GM23338 (cell line): ENCODE results near the gene MTARC2. TPM values are rescaled to one million over a fixed set of nuclear protein-coding genes. Genes with fewer than 3 reads are reported as not detected.

Source experiments
- ATAC-seq: fragments of 200-7000 bp; cut with Tn5 transposase; 3 replicates; pipeline ENCODE4 v1.9.1; 2020
- DNase-seq: peaks from one replicate; pipeline ENCODE4 v3.0.0-alpha.2; 2015; ENCODE audit warnings: low spot score
- H2AFZ ChIP-seq: fragments of 200-600 bp; sonication (generic); 2 replicates; pipeline ENCODE4 v1.8.0; 2016; ENCODE audit warnings: antibody characterized with exemption, mild to moderate bottlenecking, moderate library complexity
- H3F3A ChIP-seq: fragments of 200-600 bp; sonication (generic); replicated peaks from 2 replicates; pipeline ENCODE4 v1.8.0; 2017; ENCODE audit warnings: antibody characterized with exemption, mixed run types, low read depth
- H3K27ac ChIP-seq: fragments of 200-600 bp; sonication (generic); 2 replicates; pipeline ENCODE4 v1.6.1; 2016; ENCODE audit warnings: low read depth
- H3K27me3 ChIP-seq: fragments of 200-600 bp; sonication (generic); 2 replicates; pipeline ENCODE4 v1.8.0; 2016; ENCODE audit warnings: mild to moderate bottlenecking, mixed run types, moderate library complexity; ENCODE audit not compliant: insufficient read depth
- H3K36me3 ChIP-seq: fragments of 200-600 bp; sonication (generic); 2 replicates; pipeline ENCODE4 v1.8.0; 2016; ENCODE audit warnings: mild to moderate bottlenecking; ENCODE audit not compliant: insufficient read depth
- H3K4me1 ChIP-seq: fragments of 200-600 bp; sonication (generic); 2 replicates; pipeline ENCODE4 v1.8.0; 2016; ENCODE audit warnings: mild to moderate bottlenecking, moderate library complexity; ENCODE audit not compliant: insufficient read depth
- H3K4me2 ChIP-seq: fragments of 200-600 bp; sonication (generic); 2 replicates; pipeline ENCODE4 v1.7.1; 2017; ENCODE audit warnings: mixed run types
- H3K4me3 ChIP-seq: fragments of 200-600 bp; sonication (generic); 2 replicates; pipeline ENCODE4 v1.6.1; 2016; ENCODE audit warnings: mixed run types
- H3K79me2 ChIP-seq: fragments of 200-600 bp; sonication (generic); replicated peaks from 2 replicates; pipeline ENCODE4 v1.8.0; 2017; ENCODE audit warnings: mild to moderate bottlenecking; ENCODE audit not compliant: insufficient read depth
- H3K9me2 ChIP-seq: fragments of 200-600 bp; sonication (generic); 2 replicates; pipeline ENCODE4 v1.8.0; 2017; ENCODE audit not compliant: insufficient read depth
- H4K20me1 ChIP-seq: fragments of 200-600 bp; sonication (generic); replicated peaks from 2 replicates; pipeline ENCODE4 v1.8.0; 2017; ENCODE audit warnings: mild to moderate bottlenecking; ENCODE audit not compliant: insufficient read depth
- H3K27ac Mint-ChIP-seq: 2 replicates; pipeline ENCODE4 v1.8.0; 2020; ENCODE audit warnings: inconsistent platforms, mild to moderate bottlenecking, moderate library complexity, mixed read lengths
- H3K27me3 Mint-ChIP-seq: 3 replicates; pipeline ENCODE4 v1.8.0; 2022; ENCODE audit warnings: low read depth, mild to moderate bottlenecking, moderate library complexity, mixed read lengths, inconsistent platforms; ENCODE audit not compliant: insufficient read depth, poor library complexity
- H3K36me3 Mint-ChIP-seq: 3 replicates; pipeline ENCODE4 v1.8.0; 2021; ENCODE audit warnings: low read depth, mild to moderate bottlenecking, inconsistent platforms, moderate library complexity, mixed read lengths
- H3K4me1 Mint-ChIP-seq: 3 replicates; pipeline ENCODE4 v1.8.0; 2020; ENCODE audit warnings: mild to moderate bottlenecking, inconsistent platforms, mixed read lengths
- H3K4me3 Mint-ChIP-seq: 3 replicates; pipeline ENCODE4 v1.8.0; 2021; ENCODE audit warnings: moderate library complexity, mild to moderate bottlenecking, inconsistent platforms, mixed read lengths
- H3K9me3 Mint-ChIP-seq: 3 replicates; pipeline ENCODE4 v1.8.0; 2020; ENCODE audit warnings: moderate library complexity, mild to moderate bottlenecking, inconsistent platforms, mixed read lengths
- CREB1 ChIP-seq: fragments of 250-450 bp; sonication (Bioruptor Pico); IDR thresholded peaks from 2 replicates; pipeline ENCODE4 v1.5.0; 2020; ENCODE audit warnings: low read depth, mild to moderate bottlenecking, moderate library complexity
- EZH2phosphoT487 ChIP-seq: fragments of 200-600 bp; sonication (generic); IDR thresholded peaks from one replicate; pipeline ENCODE4 v1.8.1; 2018; ENCODE audit warnings: antibody characterized with exemption; ENCODE audit not compliant: unreplicated experiment
- ZNF114 ChIP-seq: fragments of 250-450 bp; sonication (Bioruptor Pico); IDR thresholded peaks from 2 replicates; pipeline ENCODE4 v1.5.0; 2020; ENCODE audit warnings: mild to moderate bottlenecking, moderate library complexity
- polyA plus RNA-seq: library from polyadenylated mRNA; unstranded; fragments of >200 nt; fragmentation: Nextera tagmentation; extraction: Ambion mirVana; gene quantifications from 2 replicates; pipeline ENCODE4 v1.2.1, GENCODE V29; 2016
- total RNA-seq: library from RNA; depleted of rRNA; stranded (reverse); fragments of >200 nt; shearing (Covaris generic); gene quantifications from 2 replicates; pipeline ENCODE4 v1.2.3, GENCODE V29; 2014
- TF ChIP-seq, protein P1 (sequence below): fragments of 250-450 bp; sonication (Bioruptor Pico); IDR thresholded peaks from 2 replicates; pipeline ENCODE4 v1.5.0; 2020; ENCODE audit warnings: mild to moderate bottlenecking, moderate library complexity
- TF ChIP-seq, protein P2 (sequence below): IDR thresholded peaks from 2 replicates; pipeline ENCODE4 v1.6.1; 2016; ENCODE audit warnings: antibody characterized with exemption

The MTARC2 gene
- total and polyA plus RNA-seq, 2 experiments from 2014 or later: 4.1 to 8.0 TPM

DNA sequence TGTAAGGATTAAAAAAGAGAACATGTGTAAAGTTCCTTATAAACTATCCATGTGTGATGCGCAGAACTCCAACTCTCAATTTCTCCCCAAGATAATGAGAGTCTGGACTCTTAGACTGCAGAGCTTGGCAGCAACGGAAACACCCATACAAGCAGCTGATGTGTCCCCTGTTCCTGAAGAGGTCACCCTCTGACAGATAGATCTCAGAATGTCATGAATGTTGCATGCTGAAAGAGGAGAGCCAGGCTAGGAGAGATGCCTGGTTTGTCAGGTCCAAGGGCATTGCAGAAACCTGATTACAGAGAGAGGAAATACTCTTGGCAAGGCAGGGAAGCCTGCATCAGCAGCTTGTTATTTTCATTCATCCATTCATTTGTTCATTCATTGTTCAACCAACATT is 62.8 kb downstream of the MTARC2 start:
- Mint-ChIP-seq H3K27me3 (peaks cover 11% of the 10 kb centered on the region), H3K36me3 (peaks cover 50% of the 10 kb centered on the region), H3K4me1 (peaks cover 14% of the 10 kb centered on the region; the same call in 2 of the 3 replicates), H3K9me3 (no peaks in the 10 kb centered on the region), H3K27ac (no peak overlapping the region), H3K4me3 (no peak overlapping the region)
- H3K27me3 ChIP-seq: no peaks in the 10 kb centered on the region
- H3F3A ChIP-seq: no peaks in the 10 kb centered on the region
- no peaks in the 10 kb centered on the region for H3K9me2 ChIP-seq
- H3K36me3 ChIP-seq: peaks cover 10% of the 10 kb centered on the region
- DNase-seq (no peak), ATAC-seq (no peak)
- peaks cover 4% of the 10 kb centered on the region; the same call in 1 of the 2 replicates for H4K20me1 ChIP-seq
- no peak overlapping the region for H3K4me3 ChIP-seq
- TF ChIP-seq EZH2phosphoT487: no peak
- TF ChIP-seq, protein P1, sequence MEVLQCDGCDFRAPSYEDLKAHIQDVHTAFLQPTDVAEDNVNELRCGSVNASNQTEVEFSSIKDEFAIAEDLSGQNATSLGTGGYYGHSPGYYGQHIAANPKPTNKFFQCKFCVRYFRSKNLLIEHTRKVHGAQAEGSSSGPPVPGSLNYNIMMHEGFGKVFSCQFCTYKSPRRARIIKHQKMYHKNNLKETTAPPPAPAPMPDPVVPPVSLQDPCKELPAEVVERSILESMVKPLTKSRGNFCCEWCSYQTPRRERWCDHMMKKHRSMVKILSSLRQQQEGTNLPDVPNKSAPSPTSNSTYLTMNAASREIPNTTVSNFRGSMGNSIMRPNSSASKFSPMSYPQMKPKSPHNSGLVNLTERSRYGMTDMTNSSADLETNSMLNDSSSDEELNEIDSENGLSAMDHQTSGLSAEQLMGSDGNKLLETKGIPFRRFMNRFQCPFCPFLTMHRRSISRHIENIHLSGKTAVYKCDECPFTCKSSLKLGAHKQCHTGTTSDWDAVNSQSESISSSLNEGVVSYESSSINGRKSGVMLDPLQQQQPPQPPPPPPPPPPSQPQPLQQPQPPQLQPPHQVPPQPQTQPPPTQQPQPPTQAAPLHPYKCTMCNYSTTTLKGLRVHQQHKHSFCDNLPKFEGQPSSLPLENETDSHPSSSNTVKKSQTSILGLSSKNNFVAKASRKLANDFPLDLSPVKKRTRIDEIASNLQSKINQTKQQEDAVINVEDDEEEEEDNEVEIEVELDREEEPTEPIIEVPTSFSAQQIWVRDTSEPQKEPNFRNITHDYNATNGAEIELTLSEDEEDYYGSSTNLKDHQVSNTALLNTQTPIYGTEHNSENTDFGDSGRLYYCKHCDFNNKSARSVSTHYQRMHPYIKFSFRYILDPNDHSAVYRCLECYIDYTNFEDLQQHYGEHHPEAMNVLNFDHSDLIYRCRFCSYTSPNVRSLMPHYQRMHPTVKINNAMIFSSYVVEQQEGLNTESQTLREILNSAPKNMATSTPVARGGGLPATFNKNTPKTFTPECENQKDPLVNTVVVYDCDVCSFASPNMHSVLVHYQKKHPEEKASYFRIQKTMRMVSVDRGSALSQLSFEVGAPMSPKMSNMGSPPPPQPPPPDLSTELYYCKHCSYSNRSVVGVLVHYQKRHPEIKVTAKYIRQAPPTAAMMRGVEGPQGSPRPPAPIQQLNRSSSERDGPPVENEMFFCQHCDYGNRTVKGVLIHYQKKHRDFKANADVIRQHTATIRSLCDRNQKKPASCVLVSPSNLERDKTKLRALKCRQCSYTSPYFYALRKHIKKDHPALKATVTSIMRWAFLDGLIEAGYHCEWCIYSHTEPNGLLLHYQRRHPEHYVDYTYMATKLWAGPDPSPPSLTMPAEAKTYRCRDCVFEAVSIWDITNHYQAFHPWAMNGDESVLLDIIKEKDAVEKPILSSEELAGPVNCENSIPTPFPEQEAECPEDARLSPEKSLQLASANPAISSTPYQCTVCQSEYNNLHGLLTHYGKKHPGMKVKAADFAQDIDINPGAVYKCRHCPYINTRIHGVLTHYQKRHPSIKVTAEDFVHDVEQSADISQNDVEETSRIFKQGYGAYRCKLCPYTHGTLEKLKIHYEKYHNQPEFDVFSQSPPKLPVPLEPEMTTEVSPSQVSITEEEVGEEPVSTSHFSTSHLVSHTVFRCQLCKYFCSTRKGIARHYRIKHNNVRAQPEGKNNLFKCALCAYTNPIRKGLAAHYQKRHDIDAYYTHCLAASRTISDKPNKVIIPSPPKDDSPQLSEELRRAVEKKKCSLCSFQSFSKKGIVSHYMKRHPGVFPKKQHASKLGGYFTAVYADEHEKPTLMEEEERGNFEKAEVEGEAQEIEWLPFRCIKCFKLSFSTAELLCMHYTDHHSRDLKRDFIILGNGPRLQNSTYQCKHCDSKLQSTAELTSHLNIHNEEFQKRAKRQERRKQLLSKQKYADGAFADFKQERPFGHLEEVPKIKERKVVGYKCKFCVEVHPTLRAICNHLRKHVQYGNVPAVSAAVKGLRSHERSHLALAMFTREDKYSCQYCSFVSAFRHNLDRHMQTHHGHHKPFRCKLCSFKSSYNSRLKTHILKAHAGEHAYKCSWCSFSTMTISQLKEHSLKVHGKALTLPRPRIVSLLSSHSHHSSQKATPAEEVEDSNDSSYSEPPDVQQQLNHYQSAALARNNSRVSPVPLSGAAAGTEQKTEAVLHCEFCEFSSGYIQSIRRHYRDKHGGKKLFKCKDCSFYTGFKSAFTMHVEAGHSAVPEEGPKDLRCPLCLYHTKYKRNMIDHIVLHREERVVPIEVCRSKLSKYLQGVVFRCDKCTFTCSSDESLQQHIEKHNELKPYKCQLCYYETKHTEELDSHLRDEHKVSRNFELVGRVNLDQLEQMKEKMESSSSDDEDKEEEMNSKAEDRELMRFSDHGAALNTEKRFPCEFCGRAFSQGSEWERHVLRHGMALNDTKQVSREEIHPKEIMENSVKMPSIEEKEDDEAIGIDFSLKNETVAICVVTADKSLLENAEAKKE (CRISPR knock-in tag): no peak
- TF ChIP-seq ZNF114 (CRISPR knock-in tag): no peak
- no peak for TF ChIP-seq CREB1 (CRISPR knock-in tag)
- TF ChIP-seq, protein P2, sequence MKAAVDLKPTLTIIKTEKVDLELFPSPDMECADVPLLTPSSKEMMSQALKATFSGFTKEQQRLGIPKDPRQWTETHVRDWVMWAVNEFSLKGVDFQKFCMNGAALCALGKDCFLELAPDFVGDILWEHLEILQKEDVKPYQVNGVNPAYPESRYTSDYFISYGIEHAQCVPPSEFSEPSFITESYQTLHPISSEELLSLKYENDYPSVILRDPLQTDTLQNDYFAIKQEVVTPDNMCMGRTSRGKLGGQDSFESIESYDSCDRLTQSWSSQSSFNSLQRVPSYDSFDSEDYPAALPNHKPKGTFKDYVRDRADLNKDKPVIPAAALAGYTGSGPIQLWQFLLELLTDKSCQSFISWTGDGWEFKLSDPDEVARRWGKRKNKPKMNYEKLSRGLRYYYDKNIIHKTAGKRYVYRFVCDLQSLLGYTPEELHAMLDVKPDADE: no peak
- 0 out of 2 replicates have a peak, but pooled peaks cover 3% of the 10 kb centered on the region for H3K4me1 ChIP-seq
- no peak overlapping the region for H3K4me2 ChIP-seq
- H3K79me2 ChIP-seq: no peaks in the 10 kb centered on the region
- H2AFZ ChIP-seq: no peak overlapping the region
- no peak overlapping the region for H3K27ac ChIP-seq
